ENCODE data around the gene PLXNB3. TPM values are rescaled to one million over a fixed set of nuclear protein-coding genes. Genes with fewer than 3 reads are reported as not detected.
A peak's percentile ranks its signal among the peaks of the same experiment; 100 is the strongest.

Gene PLXNB3
- total RNA-seq, 1 donor from 2014 or later = 36.1 TPM

DNA sequence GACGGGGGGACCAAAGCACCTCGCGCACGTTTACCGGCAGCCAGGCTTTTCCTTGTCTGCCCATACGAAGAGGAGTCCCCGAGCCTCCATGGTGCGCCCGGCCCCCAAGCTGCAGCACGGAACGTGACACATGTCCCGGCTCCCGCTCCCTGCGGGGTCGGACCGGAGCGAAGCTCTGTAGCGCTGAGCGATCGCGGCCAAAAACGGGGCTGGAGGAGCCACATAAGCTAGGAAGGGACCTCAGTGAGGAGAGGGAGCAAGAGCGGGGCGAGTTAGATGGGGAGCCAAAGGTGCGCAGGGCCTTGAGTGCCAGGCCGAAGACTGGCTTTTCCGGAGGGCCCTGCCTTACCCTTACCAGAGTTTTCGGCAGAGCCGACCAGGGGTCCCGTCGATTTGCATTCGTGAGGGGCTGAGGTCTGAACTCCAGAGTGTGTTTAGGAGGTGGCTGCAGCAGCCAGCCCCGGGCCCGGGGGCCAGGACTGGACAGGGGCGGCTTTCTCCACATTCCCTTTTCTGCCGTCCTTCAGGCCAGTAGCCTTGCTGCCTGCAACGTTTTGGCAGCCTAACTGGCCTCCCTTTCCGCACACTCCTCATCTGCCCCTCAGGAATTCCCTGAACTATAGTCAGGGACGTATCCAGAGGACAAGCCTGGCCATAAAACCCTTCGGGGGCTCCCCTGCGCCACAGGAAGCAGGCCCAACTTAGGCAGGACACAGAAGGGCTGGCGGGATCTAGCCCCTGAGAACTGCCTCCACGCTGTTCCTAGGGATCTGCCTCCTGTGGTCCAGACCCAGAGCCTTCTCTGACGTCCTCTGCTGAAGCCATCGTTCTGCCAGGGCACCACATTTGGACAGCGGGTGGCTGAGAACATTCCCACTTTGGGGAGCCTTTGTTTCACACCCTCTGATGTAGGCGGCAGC is 31.1 kb downstream of the PLXNB3 start:
- peaks cover 0 to 21% of the 10 kb centered on the region in 2 donors for H3K36me3 ChIP-seq
- DNase-seq (ENCODE audit: extremely low spot score in 2 of 2) = no peak
- no peaks in the 10 kb centered on the region for H3K9me3 ChIP-seq
- TF ChIP-seq POLR2A (IDR thresholded peaks at IDR 0.05) = no peak
- TF ChIP-seq POLR2AphosphoS5 (IDR thresholded peaks at IDR 0.05; ENCODE audit: insufficient read depth in 1 of 2, low read depth in 1 of 2) = no peak
- TF ChIP-seq, protein P1, sequence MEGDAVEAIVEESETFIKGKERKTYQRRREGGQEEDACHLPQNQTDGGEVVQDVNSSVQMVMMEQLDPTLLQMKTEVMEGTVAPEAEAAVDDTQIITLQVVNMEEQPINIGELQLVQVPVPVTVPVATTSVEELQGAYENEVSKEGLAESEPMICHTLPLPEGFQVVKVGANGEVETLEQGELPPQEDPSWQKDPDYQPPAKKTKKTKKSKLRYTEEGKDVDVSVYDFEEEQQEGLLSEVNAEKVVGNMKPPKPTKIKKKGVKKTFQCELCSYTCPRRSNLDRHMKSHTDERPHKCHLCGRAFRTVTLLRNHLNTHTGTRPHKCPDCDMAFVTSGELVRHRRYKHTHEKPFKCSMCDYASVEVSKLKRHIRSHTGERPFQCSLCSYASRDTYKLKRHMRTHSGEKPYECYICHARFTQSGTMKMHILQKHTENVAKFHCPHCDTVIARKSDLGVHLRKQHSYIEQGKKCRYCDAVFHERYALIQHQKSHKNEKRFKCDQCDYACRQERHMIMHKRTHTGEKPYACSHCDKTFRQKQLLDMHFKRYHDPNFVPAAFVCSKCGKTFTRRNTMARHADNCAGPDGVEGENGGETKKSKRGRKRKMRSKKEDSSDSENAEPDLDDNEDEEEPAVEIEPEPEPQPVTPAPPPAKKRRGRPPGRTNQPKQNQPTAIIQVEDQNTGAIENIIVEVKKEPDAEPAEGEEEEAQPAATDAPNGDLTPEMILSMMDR (IDR thresholded peaks at IDR 0.05) = no peak
- peak overlapping the region; percentile 85 for H3K27ac ChIP-seq
- H3K27me3 ChIP-seq = no peaks in the 10 kb centered on the region
- H3K4me1 ChIP-seq = peaks cover 41% of the 10 kb centered on the region
- H3K4me3 ChIP-seq = peak overlapping the region; percentile 59 to 61
- intact Hi-C loops (cut with DNase I) = no loop called here

DNA sequence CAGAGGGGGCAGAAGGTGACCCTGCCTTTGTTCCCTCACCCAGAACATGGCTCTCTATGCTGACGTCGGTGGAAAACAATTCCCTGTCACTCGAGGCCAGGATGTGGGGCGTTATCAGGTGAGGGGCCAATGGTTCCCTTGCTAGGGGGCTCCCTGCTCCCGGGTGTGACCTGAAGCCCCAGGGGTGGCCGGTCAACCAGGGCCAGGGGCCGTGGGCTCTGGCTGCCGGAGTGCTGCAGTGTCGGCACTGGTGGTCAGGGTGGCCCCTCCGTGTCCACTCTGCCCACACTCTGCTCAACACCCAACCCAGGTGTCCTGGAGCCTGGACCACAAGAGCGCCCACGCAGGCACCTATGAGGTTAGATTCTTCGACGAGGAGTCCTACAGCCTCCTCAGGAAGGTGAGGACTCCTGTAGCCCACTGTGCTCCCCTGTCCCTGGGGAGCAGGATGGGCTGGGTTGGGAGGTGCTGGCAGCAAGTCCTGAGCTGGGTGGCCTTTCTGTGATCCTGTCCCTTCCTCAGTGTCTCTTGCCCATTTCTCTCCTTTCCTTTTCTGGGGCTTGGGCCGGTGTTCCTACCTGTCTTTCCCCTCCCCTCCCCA is 33.5 kb downstream of the PLXNB3 start:
- H3K9me3 ChIP-seq = no peaks in the 10 kb centered on the region
- TF ChIP-seq POLR2A (IDR thresholded peaks at IDR 0.05) = no peak
- TF ChIP-seq, protein P1 (IDR thresholded peaks at IDR 0.05) = no peak
- no peak for TF ChIP-seq POLR2AphosphoS5 (IDR thresholded peaks at IDR 0.05; ENCODE audit: insufficient read depth in 1 of 2, low read depth in 1 of 2)
- H3K4me1 ChIP-seq = peaks cover 21% of the 10 kb centered on the region
- no peak for DNase-seq (ENCODE audit: extremely low spot score in 2 of 2)
- H3K27ac ChIP-seq = no peak overlapping the region
- H3K36me3 ChIP-seq = peaks cover 0 to 21% of the 10 kb centered on the region in 2 donors
- H3K27me3 ChIP-seq = no peaks in the 10 kb centered on the region
- no peak overlapping the region for H3K4me3 ChIP-seq
- intact Hi-C loops (cut with DNase I) = no loop called here

DNA sequence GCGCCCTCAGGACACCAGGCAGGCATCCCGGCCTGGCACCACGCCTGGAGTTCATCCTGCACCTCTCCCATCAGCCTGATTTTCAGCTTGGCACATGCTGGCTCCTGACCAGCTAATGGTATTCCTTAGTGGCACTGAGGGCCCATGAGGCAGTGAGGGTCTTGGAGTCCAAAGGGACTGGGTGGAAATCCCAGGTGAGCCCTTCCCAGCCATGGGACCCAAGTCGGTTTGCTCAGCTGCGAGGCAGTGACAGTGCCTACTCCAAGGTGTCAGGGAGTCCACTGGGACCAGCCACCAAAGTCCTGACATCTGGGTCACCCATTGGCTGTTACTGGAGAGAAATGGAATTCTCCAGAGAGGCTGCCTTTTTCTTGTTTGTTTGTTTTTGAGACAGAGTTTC is 35.3 kb downstream of the PLXNB3 start:
- no peaks in the 10 kb centered on the region for H3K9me3 ChIP-seq
- intact Hi-C loops (cut with DNase I) = no loop called here
- DNase-seq (ENCODE audit: extremely low spot score in 2 of 2) = no peak
- H3K4me3 ChIP-seq = no peak overlapping the region
- H3K27me3 ChIP-seq = no peaks in the 10 kb centered on the region
- H3K4me1 ChIP-seq = peaks cover 11% of the 10 kb centered on the region
- H3K27ac ChIP-seq = no peak overlapping the region
- H3K36me3 ChIP-seq = peaks cover 0 to 21% of the 10 kb centered on the region in 2 donors
- no peak for TF ChIP-seq POLR2AphosphoS5 (IDR thresholded peaks at IDR 0.05; ENCODE audit: insufficient read depth in 1 of 2, low read depth in 1 of 2)
- no peak for TF ChIP-seq POLR2A (IDR thresholded peaks at IDR 0.05)
- TF ChIP-seq, protein P1 (IDR thresholded peaks at IDR 0.05) = no peak

DNA sequence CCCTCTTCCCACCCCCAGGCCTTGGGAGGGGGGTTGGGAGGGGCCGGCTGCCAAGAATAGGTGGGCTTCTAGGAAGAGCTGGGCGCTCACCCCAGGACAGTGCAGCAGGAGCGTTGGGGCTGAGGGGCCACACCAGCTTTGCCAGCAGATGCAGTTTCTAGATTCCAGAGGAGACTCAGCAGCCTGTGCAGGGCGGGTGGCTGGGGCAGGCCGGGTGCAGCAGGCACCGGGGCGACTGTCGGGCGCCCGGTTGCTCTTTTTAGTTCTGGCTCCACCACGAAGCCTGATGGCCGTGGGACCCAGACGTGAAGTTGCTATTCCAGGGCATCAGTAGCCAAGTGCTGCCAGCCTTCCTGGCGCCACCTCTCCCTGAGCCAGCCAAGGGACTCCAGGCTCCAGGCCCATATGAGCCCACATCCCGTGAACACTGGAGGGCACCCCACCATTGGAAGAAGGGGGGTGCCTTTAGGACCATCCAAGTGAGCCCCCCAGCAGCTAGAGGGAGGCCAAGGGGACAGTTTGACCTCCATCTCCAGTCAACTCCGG is 36.2 kb downstream of the PLXNB3 start:
- TF ChIP-seq POLR2AphosphoS5 (IDR thresholded peaks at IDR 0.05; ENCODE audit: insufficient read depth in 1 of 2, low read depth in 1 of 2) (no peak), POLR2A (IDR thresholded peaks at IDR 0.05) (no peak)
- TF ChIP-seq, protein P1 (IDR thresholded peaks at IDR 0.05) = no peak
- H3K4me3 ChIP-seq = no peak overlapping the region
- intact Hi-C loops (cut with DNase I) = no loop called here
- no peaks in the 10 kb centered on the region for H3K9me3 ChIP-seq
- H3K27me3 ChIP-seq = no peaks in the 10 kb centered on the region
- no peak for DNase-seq (ENCODE audit: extremely low spot score in 2 of 2)
- H3K36me3 ChIP-seq = peaks cover 0 to 21% of the 10 kb centered on the region in 2 donors
- H3K27ac ChIP-seq = no peak overlapping the region
- peaks cover 10% of the 10 kb centered on the region for H3K4me1 ChIP-seq

All from vagina (tissue), 2 donors.